Measurements from ENCODE around the gene COL15A1.

DNA sequence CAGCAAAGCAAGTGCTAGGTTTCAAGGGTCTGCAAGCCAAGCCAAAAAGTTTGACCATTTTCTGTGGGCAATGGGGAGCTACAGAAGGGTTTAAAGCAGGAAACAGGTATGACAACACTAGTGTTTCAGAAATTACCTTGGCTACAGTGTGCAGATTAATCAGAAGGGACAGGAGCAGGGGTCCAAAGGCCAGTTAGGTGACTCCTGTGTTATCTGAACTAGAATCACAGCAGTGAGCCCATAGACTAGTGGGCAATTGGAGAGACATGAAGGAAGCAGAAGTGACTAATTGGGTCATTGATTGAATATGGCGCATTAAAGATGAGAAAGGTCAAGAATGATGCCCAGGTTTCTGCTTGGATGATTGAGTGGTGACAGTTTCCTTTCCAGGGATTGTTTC, 119.8 kb downstream of the COL15A1 start:
- TF ChIP-seq CTCF (IDR thresholded peaks at IDR 0.05; ENCODE audit: low read depth, low read length) (no peak), POLR2A (IDR thresholded peaks at IDR 0.05; ENCODE audit: extremely low read depth, insufficient read length) (no peak), MAX (IDR thresholded peaks at IDR 0.05; ENCODE audit: low read depth, low read length) (no peak)
